ENCODE data around the gene RPRML. TPM values are rescaled to one million over a fixed set of nuclear protein-coding genes. Genes with fewer than 3 reads are reported as not detected.

The RPRML gene
- total RNA-seq, 1 experiment from 2014 or later: not detected

- CTCF ChIA-PET: no interaction called here
Observed at GRCh38 chr17:46950342-46950996, 28.6 kb downstream of the RPRML start.

GRCh38 chr17:46949291-46950174 lies 29.5 kb downstream of the RPRML start:
- intact Hi-C loops (cut with micrococcal nuclease; ENCODE audit: unreplicated experiment): no loop called here
- no peak for DNase-seq (ENCODE audit: low spot score)
- ChIA-PET CTCF (no interaction called here), POLR2A (ENCODE audit: low non-redundant PET) (no interaction called here)
- Histone ChIP-seq H3K4me1 (ENCODE audit: insufficient read depth, low read length, poor library complexity, severe bottlenecking) (no peaks in the 10 kb centered on the region), H3K36me3 (ENCODE audit: insufficient read depth, low read length, poor library complexity, severe bottlenecking) (no peaks in the 10 kb centered on the region), H3K27me3 (replicated peaks; ENCODE audit: insufficient read depth, low read depth, low read length, poor library complexity) (no peaks in the 10 kb centered on the region), H3K9me3 (ENCODE audit: low read depth, low read length, poor library complexity, severe bottlenecking) (no peaks in the 10 kb centered on the region), H3K4me3 (ENCODE audit: low read depth, low read length, poor library complexity, severe bottlenecking) (no peak overlapping the region), H3K27ac (ENCODE audit: low read depth, low read length, poor library complexity, severe bottlenecking) (no peak overlapping the region)
- BruUV-seq (replicated peaks): no TSS peak
- no peak for TF ChIP-seq CTCF (conservative IDR thresholded peaks at IDR 0.05; ENCODE audit: low read depth, low read length)
- TF ChIP-seq EZH2 (IDR thresholded peaks at IDR 0.05; ENCODE audit: borderline replicate concordance, low read depth, low read length, poor library complexity, severe bottlenecking): no peak

More at GRCh38 chr17:46950342-46950996, 28.6 kb downstream of the RPRML start:
- Histone ChIP-seq H3K4me3 (ENCODE audit: low read depth, low read length, poor library complexity, severe bottlenecking) (no peak overlapping the region), H3K36me3 (ENCODE audit: insufficient read depth, low read length, poor library complexity, severe bottlenecking) (no peaks in the 10 kb centered on the region), H3K4me1 (ENCODE audit: insufficient read depth, low read length, poor library complexity, severe bottlenecking) (no peaks in the 10 kb centered on the region), H3K27ac (ENCODE audit: low read depth, low read length, poor library complexity, severe bottlenecking) (no peak overlapping the region), H3K27me3 (replicated peaks; ENCODE audit: insufficient read depth, low read depth, low read length, poor library complexity) (no peaks in the 10 kb centered on the region), H3K9me3 (ENCODE audit: low read depth, low read length, poor library complexity, severe bottlenecking) (no peaks in the 10 kb centered on the region)
- DNase-seq (ENCODE audit: low spot score): no peak
- no TSS peak for BruUV-seq (replicated peaks)
- TF ChIP-seq CTCF (conservative IDR thresholded peaks at IDR 0.05; ENCODE audit: low read depth, low read length): no peak
- TF ChIP-seq EZH2 (IDR thresholded peaks at IDR 0.05; ENCODE audit: borderline replicate concordance, low read depth, low read length, poor library complexity, severe bottlenecking): no peak
- intact Hi-C loops (cut with micrococcal nuclease; ENCODE audit: unreplicated experiment): no loop called here
- POLR2A ChIA-PET (ENCODE audit: low non-redundant PET): no interaction called here

- ChIA-PET POLR2A (ENCODE audit: low non-redundant PET) (no interaction called here), CTCF (no interaction called here)
- H3K9me3 ChIP-seq (ENCODE audit: low read depth, low read length, poor library complexity, severe bottlenecking): no peaks in the 10 kb centered on the region
- H3K4me1 ChIP-seq (ENCODE audit: insufficient read depth, low read length, poor library complexity, severe bottlenecking): peaks cover 5% of the 10 kb centered on the region
- H3K27ac ChIP-seq (ENCODE audit: low read depth, low read length, poor library complexity, severe bottlenecking): no peak overlapping the region
- intact Hi-C loops (cut with micrococcal nuclease; ENCODE audit: unreplicated experiment): no loop called here
- no peak for DNase-seq (ENCODE audit: low spot score)
- H3K4me3 ChIP-seq (ENCODE audit: low read depth, low read length, poor library complexity, severe bottlenecking): no peak overlapping the region
- no peak for TF ChIP-seq EZH2 (IDR thresholded peaks at IDR 0.05; ENCODE audit: borderline replicate concordance, low read depth, low read length, poor library complexity, severe bottlenecking)
- no peak for TF ChIP-seq CTCF (conservative IDR thresholded peaks at IDR 0.05; ENCODE audit: low read depth, low read length)
- no TSS peak for BruUV-seq (replicated peaks)
- H3K36me3 ChIP-seq (ENCODE audit: insufficient read depth, low read length, poor library complexity, severe bottlenecking): no peaks in the 10 kb centered on the region
- no peaks in the 10 kb centered on the region for H3K27me3 ChIP-seq (replicated peaks; ENCODE audit: insufficient read depth, low read depth, low read length, poor library complexity)
Observed at GRCh38 chr17:46948544-46948943, 30.5 kb downstream of the RPRML start.
